ENCODE results near the gene KNDC1.

The KNDC1 gene

GRCh38 chr10:133164816-133165555, 5.0 kb downstream of the KNDC1 start:
- no peak overlapping the region for H3K4me3 ChIP-seq (ENCODE audit: low read depth, low read length)
- no peaks in the 10 kb centered on the region for H3K27me3 ChIP-seq (ENCODE audit: control insufficient read depth, insufficient read depth, low read length)
- no peaks in the 10 kb centered on the region for H3K9me3 ChIP-seq (ENCODE audit: control insufficient read depth, insufficient read depth, low read length)
- no peak overlapping the region; the same call in 1 of the 2 replicates for H3K9ac ChIP-seq (ENCODE audit: low read depth, low read length)
- no peak overlapping the region for H3K27ac ChIP-seq (ENCODE audit: low read depth, low read length)
- H3K36me3 ChIP-seq (ENCODE audit: control insufficient read depth, insufficient read depth, low read length): peaks cover 16% of the 10 kb centered on the region
- peaks cover 17% of the 10 kb centered on the region for H3K4me1 ChIP-seq (ENCODE audit: control insufficient read depth, insufficient read depth, low read length)

GRCh38 chr10:133165556-133166503, 5.8 kb downstream of the KNDC1 start:
- no peaks in the 10 kb centered on the region for H3K9me3 ChIP-seq (ENCODE audit: control insufficient read depth, insufficient read depth, low read length)
- peaks cover 17% of the 10 kb centered on the region for H3K4me1 ChIP-seq (ENCODE audit: control insufficient read depth, insufficient read depth, low read length)
- no peak overlapping the region for H3K27ac ChIP-seq (ENCODE audit: low read depth, low read length)

GRCh38 chr10:133166504-133166827, 6.4 kb downstream of the KNDC1 start:
- no peak overlapping the region for H3K27ac ChIP-seq (ENCODE audit: low read depth, low read length)
- H3K36me3 ChIP-seq (ENCODE audit: control insufficient read depth, insufficient read depth, low read length): peaks cover 16% of the 10 kb centered on the region
- no peaks in the 10 kb centered on the region for H3K9me3 ChIP-seq (ENCODE audit: control insufficient read depth, insufficient read depth, low read length)
- no peak overlapping the region for H3K9ac ChIP-seq (ENCODE audit: low read depth, low read length)
- no peak overlapping the region for H3K4me3 ChIP-seq (ENCODE audit: low read depth, low read length)
- H3K27me3 ChIP-seq (ENCODE audit: control insufficient read depth, insufficient read depth, low read length): no peaks in the 10 kb centered on the region
- H3K4me1 ChIP-seq (ENCODE audit: control insufficient read depth, insufficient read depth, low read length): peaks cover 11% of the 10 kb centered on the region

More at GRCh38 chr10:133165556-133166503, 5.8 kb downstream of the KNDC1 start:
- peaks cover 16% of the 10 kb centered on the region for H3K36me3 ChIP-seq (ENCODE audit: control insufficient read depth, insufficient read depth, low read length)
- H3K4me3 ChIP-seq (ENCODE audit: low read depth, low read length): no peak overlapping the region
- no peaks in the 10 kb centered on the region for H3K27me3 ChIP-seq (ENCODE audit: control insufficient read depth, insufficient read depth, low read length)
- H3K9ac ChIP-seq (ENCODE audit: low read depth, low read length): no peak overlapping the region; the same call in 1 of the 2 replicates

GRCh38 chr10:133166828-133167692, 7.0 kb downstream of the KNDC1 start:
- Histone ChIP-seq H3K9ac (ENCODE audit: low read depth, low read length) (no peak overlapping the region), H3K4me1 (ENCODE audit: control insufficient read depth, insufficient read depth, low read length) (peaks cover 5% of the 10 kb centered on the region; the same call in 1 of the 2 replicates), H3K27me3 (ENCODE audit: control insufficient read depth, insufficient read depth, low read length) (no peaks in the 10 kb centered on the region), H3K36me3 (ENCODE audit: control insufficient read depth, insufficient read depth, low read length) (peaks cover 16% of the 10 kb centered on the region), H3K4me3 (ENCODE audit: low read depth, low read length) (no peak overlapping the region), H3K9me3 (ENCODE audit: control insufficient read depth, insufficient read depth, low read length) (no peaks in the 10 kb centered on the region), H3K27ac (ENCODE audit: low read depth, low read length) (no peak overlapping the region)

- Histone ChIP-seq H3K4me1 (ENCODE audit: control insufficient read depth, insufficient read depth, low read length) (peaks cover 4% of the 10 kb centered on the region; the same call in 1 of the 2 replicates), H3K36me3 (ENCODE audit: control insufficient read depth, insufficient read depth, low read length) (peaks cover 10% of the 10 kb centered on the region), H3K9ac (ENCODE audit: low read depth, low read length) (no peak overlapping the region), H3K27ac (ENCODE audit: low read depth, low read length) (no peak overlapping the region), H3K4me3 (ENCODE audit: low read depth, low read length) (no peak overlapping the region), H3K9me3 (ENCODE audit: control insufficient read depth, insufficient read depth, low read length) (no peaks in the 10 kb centered on the region), H3K27me3 (ENCODE audit: control insufficient read depth, insufficient read depth, low read length) (no peaks in the 10 kb centered on the region)
Measured at GRCh38 chr10:133167693-133168616, 7.9 kb downstream of the KNDC1 start.

- Histone ChIP-seq H3K36me3 (ENCODE audit: control insufficient read depth, insufficient read depth, low read length) (peaks cover 10% of the 10 kb centered on the region), H3K27ac (ENCODE audit: low read depth, low read length) (no peak overlapping the region), H3K27me3 (ENCODE audit: control insufficient read depth, insufficient read depth, low read length) (no peaks in the 10 kb centered on the region), H3K9me3 (ENCODE audit: control insufficient read depth, insufficient read depth, low read length) (no peaks in the 10 kb centered on the region), H3K4me3 (ENCODE audit: low read depth, low read length) (no peak overlapping the region), H3K9ac (ENCODE audit: low read depth, low read length) (no peak overlapping the region), H3K4me1 (ENCODE audit: control insufficient read depth, insufficient read depth, low read length) (peaks cover 4% of the 10 kb centered on the region; the same call in 1 of the 2 replicates)
Measured at GRCh38 chr10:133168617-133169031, 8.6 kb downstream of the KNDC1 start.

- Histone ChIP-seq H3K9me3 (ENCODE audit: control insufficient read depth, insufficient read depth, low read length) (no peaks in the 10 kb centered on the region), H3K27ac (ENCODE audit: low read depth, low read length) (no peak overlapping the region), H3K4me1 (ENCODE audit: control insufficient read depth, insufficient read depth, low read length) (no peaks in the 10 kb centered on the region; the same call in 1 of the 2 replicates), H3K9ac (ENCODE audit: low read depth, low read length) (no peak overlapping the region), H3K36me3 (ENCODE audit: control insufficient read depth, insufficient read depth, low read length) (peaks cover 10% of the 10 kb centered on the region), H3K4me3 (ENCODE audit: low read depth, low read length) (no peak overlapping the region), H3K27me3 (ENCODE audit: control insufficient read depth, insufficient read depth, low read length) (no peaks in the 10 kb centered on the region)
Measured at GRCh38 chr10:133169173-133169947, 9.3 kb downstream of the KNDC1 start.

- no peak overlapping the region for H3K27ac ChIP-seq (ENCODE audit: low read depth, low read length)
- H3K36me3 ChIP-seq (ENCODE audit: control insufficient read depth, insufficient read depth, low read length): peaks cover 10% of the 10 kb centered on the region
- H3K4me3 ChIP-seq (ENCODE audit: low read depth, low read length): no peak overlapping the region
- no peaks in the 10 kb centered on the region for H3K9me3 ChIP-seq (ENCODE audit: control insufficient read depth, insufficient read depth, low read length)
- no peaks in the 10 kb centered on the region for H3K27me3 ChIP-seq (ENCODE audit: control insufficient read depth, insufficient read depth, low read length)
- H3K4me1 ChIP-seq (ENCODE audit: control insufficient read depth, insufficient read depth, low read length): no peaks in the 10 kb centered on the region
- no peak overlapping the region for H3K9ac ChIP-seq (ENCODE audit: low read depth, low read length)
Measured at GRCh38 chr10:133170092-133170491, 10.1 kb downstream of the KNDC1 start.

- Histone ChIP-seq H3K36me3 (ENCODE audit: control insufficient read depth, insufficient read depth, low read length) (no peaks in the 10 kb centered on the region; the same call in 1 of the 2 replicates), H3K27ac (ENCODE audit: low read depth, low read length) (no peak overlapping the region), H3K27me3 (ENCODE audit: control insufficient read depth, insufficient read depth, low read length) (no peaks in the 10 kb centered on the region), H3K4me1 (ENCODE audit: control insufficient read depth, insufficient read depth, low read length) (no peaks in the 10 kb centered on the region), H3K9ac (ENCODE audit: low read depth, low read length) (no peak overlapping the region), H3K9me3 (ENCODE audit: control insufficient read depth, insufficient read depth, low read length) (peaks cover 9% of the 10 kb centered on the region), H3K4me3 (ENCODE audit: low read depth, low read length) (no peak overlapping the region)
Measured at GRCh38 chr10:133173860-133174640, 14.0 kb downstream of the KNDC1 start.

All from HUES48 (cell line).